Stimulated activated CD4-positive, alpha-beta T cell treated with anti-CD3 and anti-CD28 coated beads, Interleukin-4, amount 100 ng/mL, for 1 hour (primary cell): ENCODE measurements around the gene RAB3IL1.
A peak's percentile ranks its signal among the peaks of the same experiment; 100 is the strongest.
"Not testable (repeated sequence)": the region's sequence is repeated elsewhere in the genome, so short reads cannot be mapped to it uniquely, and the experiment has no call there.

Source experiments
- DNase-seq: peaks from one replicate; pipeline ENCODE4 v3.0.0-alpha.2; 2020

The RAB3IL1 gene, protein sequence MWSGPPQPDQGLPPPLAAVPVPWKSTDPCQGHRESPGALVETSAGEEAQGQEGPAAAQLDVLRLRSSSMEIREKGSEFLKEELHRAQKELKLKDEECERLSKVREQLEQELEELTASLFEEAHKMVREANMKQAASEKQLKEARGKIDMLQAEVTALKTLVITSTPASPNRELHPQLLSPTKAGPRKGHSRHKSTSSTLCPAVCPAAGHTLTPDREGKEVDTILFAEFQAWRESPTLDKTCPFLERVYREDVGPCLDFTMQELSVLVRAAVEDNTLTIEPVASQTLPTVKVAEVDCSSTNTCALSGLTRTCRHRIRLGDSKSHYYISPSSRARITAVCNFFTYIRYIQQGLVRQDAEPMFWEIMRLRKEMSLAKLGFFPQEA

DNA sequence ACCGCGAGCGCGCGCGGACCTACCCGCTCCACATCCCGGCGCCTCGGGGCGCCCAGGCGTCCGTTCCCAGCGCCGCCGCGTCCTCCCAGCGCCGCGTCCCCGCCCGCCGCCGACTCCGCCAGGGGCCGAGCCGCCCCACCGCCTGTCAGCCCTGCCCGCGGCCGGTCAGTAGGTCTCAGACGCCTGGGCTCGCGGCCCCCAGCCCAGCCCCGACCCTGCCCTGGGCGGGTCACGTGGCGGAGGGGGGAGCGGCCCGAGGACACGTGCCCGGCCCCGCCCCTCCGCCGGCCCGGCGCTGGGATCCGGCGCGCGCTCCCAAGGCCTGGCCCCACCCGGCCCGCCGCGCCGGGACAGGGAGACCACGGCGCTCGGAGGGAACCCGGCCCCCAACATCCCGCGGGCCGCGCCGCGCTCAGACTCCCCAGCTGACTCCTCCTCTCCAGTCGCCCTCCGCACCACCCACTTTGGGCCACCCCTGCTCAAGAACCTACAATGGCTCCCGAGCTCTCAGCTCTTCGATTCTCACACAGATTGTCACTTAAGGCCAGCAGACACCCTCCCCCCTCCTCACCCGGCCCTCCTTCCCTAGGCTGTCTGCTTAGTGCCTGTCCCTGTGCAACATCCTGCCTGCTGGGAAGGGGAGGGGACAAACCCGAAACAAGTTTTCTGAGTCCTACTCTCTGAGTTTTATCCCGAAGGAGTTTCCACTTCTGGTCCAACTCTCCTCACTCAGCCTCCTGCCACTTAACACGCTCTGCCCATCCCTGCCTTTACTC is at the start of gene RAB3IL1:
Gene RAB3IL1 (minus strand): TSS at position 233 of the 776 bp plus-strand sequence. CDS start 199 bp downstream, at position 34.
- no peak for DNase-seq

GRCh38 chr11:61966734-61967115 is 49.4 kb upstream of the RAB3IL1 start:
- peak; percentile 28 for DNase-seq

- not testable (repeated sequence) for DNase-seq
Observed at GRCh38 chr11:61964666-61965271, 47.4 kb upstream of the RAB3IL1 start.

GRCh38 chr11:61964058-61964665 is 46.8 kb upstream of the RAB3IL1 start:
- DNase-seq = no peak

GRCh38 chr11:61963282-61964057 is 46.1 kb upstream of the RAB3IL1 start:
- DNase-seq = no peak

- no peak for DNase-seq
Observed at GRCh38 chr11:61963016-61963281, 45.6 kb upstream of the RAB3IL1 start.

GRCh38 chr11:61962213-61963015 is 45.0 kb upstream of the RAB3IL1 start:
- no peak for DNase-seq

DNA sequence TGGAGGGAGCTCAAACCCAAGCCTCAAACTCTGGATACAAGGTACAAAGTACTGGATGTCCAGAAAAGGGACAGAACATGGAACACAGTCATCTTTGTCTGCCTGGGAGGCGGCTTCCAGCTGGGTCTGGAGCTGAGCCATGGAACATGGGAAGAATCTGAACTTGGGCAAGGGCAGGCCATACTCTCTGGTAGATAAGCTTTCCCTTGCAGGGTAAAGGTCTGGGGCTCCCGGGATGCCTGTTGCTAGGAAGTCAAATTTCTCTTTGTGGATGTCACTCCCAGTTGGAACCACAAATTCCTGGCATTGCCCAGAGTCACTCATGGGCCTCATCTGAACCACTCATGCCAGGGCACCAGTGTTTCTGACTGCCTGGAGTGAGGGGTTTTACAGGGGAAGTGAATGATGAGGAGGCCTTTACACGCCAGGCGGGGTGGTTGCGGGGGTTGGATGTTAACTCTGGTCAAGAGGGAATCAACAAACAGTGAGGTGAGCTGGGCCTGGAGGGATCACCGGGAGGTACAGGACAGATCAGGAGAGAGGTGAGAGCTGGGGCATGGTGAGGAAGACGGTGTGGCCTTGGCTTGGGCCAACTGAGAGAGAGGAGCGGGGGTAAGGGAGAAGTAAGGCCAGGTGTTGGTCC is 44.3 kb upstream of the RAB3IL1 start:
- no peak for DNase-seq

DNA sequence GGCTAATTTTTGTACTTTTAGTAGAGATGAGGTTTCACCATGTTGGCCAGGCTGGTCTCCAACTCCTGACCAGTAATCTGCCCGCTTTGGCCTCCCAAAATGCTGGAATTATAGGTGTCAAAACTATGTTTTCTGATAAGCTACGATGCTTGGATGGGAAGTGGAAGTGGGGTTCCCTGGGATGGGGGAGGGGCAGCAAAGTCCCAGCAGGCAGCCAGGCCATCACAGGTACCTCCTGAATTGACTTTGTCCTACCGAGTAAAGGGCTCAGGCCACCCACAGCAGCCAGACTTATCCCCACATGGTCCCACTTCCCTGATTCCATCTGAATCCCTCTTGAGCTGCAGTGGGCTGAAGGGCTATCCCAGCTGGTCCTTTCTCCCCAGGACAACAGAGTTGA is 43.2 kb upstream of the RAB3IL1 start:
- DNase-seq = no peak

GRCh38 chr11:61959678-61960077 is 42.3 kb upstream of the RAB3IL1 start:
- DNase-seq = no peak

DNA sequence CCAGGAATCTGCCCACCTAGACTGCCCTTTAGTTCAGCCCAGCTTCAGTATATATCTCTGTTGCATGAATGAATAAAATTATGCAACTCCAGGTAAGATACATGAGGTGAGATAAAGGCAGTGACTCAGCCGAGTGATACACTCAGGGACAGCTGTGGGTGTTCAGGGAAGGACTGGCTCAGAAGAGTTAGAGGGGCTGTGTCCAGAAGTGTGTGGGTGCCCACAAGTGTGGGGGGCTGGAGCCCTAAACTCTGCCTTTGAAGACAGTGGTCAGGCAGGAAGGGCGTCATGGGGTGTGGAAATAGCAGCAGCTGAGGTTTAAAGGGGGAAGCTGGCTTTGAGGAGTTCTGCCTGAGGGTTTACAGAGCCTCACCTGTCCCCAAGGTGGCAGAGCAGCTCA is 41.7 kb upstream of the RAB3IL1 start:
- no peak for DNase-seq

GRCh38 chr11:61958590-61958989 is 41.2 kb upstream of the RAB3IL1 start:
- DNase-seq = no peak

DNA sequence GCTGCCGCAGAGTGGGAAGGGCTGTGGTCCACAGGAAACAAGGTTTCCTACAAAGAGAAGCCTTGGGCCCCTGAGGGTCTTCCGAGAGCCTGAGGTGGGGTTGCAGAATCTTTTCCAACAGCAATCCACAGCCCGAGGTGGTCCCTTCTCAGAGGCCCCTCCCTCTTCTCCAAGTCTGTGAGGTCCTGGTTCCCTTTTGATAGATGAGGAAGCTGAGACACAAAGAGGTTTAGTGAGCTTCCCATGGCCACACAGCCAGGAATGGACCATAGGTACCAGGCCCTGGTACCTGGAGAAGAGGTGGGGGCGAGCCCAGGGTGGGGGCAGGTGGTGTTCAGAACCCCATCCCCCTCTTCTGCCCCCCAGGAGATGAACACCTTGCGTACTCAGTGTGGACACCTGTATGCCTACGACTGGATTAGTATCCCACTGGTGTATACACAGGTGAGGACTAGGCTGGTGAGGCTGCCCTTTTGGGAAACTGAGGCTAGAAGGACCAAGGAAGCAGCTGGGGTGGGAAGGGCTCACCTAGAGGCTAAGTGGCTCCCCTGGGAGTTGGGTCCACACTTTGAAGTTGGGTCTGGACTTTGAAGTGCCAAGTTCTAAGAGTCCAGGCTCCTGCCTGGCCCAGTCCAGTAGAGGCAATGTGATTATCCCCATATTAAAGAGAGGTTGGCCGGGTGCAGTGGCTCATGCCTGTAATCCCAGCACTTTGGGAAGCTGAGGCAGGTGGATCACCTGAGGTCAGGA is 39.8 kb upstream of the RAB3IL1 start:
- DNase-seq = no peak

DNA sequence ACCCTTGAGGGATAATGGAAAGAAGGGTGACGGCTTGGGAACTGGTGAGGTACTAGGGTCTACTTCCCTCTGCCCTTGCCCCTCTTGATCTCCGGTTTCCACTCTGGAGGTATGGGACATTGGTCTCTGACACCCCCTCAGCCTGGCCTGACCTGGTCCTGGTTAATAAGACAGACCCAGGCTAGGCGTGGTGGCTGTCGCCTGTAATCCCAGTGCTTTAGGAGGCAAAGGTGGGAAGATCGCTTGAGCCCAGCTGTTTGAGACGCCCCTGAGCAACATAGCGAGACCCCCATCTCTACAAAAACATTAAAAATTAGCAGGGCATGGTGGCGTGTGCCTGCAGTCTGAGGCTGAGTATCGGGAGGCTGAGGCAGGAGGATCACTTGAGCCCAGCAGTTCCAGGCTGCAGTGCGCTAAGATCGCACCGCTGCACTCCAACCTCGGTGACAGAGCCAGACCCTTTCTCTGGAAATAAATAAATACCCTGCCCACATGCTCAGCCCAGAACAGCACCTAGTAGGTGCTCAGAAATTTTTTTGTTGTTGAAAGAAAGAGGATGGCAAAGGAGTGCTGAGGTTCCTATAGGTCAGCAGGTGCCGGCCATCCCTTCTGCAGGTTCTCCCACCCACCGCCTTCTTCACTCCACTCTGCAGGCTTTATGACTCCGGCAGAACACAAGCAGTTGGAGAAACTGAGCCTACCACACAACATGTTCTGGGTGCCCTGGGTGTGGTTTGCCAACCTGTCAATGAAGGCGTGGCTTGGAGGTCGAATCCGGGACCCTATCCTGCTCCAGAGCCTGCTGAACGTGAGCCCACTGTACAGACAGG is 39.0 kb upstream of the RAB3IL1 start:
- DNase-seq = no peak

DNA sequence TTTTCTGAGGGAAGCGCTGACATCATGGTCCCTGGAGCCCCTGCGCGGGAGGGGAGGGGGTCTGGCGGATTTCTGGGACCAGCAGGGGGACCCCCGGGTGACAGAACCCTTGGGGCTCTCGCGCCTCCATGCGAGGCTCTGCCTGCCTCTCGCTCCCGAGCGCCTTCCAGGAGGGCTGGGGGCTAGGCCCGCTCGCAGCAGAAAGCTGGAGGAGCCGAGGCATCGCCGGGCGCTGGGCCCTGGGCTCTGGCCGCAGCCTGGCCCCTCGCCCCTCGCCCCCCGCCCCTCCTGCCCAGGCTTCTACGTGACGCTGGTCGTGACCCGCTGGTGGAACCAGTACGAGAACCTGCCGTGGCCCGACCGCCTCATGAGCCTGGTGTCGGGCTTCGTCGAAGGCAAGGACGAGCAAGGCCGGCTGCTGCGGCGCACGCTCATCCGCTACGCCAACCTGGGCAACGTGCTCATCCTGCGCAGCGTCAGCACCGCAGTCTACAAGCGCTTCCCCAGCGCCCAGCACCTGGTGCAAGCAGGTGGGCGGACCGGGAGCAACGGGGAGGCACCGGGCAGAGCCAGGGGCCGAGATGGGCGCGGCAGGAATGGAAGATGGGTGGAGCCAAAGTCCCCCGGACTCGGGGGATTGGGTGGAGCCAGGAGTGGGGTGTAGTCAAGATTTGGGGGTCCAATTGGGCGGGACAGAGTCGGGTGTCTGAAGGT is 38.2 kb upstream of the RAB3IL1 start:
- DNase-seq = peak; percentile 37

GRCh38 chr11:61954851-61955421 is 37.6 kb upstream of the RAB3IL1 start:
- no peak for DNase-seq

GRCh38 chr11:61954106-61954850 is 36.9 kb upstream of the RAB3IL1 start:
- DNase-seq = no peak

- not testable (repeated sequence) for DNase-seq
Observed at GRCh38 chr11:61953632-61954031, 36.3 kb upstream of the RAB3IL1 start.
